Measurements from ENCODE around the gene SERINC1. TPM values are rescaled to one million over a fixed set of nuclear protein-coding genes. Genes with fewer than 3 reads are reported as not detected.
A peak's percentile ranks its signal among the peaks of the same experiment; 100 is the strongest.

Gene SERINC1
- total and polyA plus RNA-seq, 9 of the 15 experiments (the other 6 are each of a cell fraction or from before 2014, with no cell fraction given): 28.8 to 64.6 (median 39.7) TPM

DNA sequence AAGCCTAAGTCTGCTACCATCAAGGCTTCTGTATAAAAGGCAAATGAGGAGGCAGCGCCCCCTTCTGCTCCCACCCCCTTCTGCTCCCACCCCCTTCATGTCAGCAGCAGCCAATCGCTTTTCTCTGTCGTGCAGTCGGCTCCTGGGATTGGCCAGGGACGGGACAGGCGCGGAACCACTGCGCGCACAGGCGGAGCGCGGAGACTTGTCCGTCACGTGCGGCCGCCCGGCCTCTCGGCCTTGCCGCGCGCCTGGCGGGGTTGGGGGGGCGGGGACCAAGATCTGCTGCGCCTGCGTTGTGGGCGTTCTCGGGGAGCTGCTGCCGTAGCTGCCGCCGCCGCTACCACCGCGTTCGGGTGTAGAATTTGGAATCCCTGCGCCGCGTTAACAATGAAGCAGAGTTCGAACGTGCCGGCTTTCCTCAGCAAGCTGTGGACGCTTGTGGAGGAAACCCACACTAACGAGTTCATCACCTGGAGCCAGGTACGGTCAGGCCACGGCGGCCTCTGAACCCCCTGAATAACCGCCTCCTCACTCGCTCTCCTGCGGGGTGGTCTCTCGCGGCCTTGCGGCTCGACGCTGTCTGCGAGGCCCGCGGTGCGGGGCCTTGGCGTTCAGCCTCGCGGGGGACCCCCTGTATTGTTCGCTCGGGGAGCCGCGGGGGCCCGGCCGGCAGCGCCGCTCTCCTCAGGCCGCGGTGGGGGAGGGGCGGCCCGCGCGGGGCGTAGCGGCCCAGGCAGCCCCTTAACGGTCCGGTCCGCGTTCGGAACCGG lies 72.1 kb downstream of the SERINC1 start, which contains the start of gene HSF2 (continued):
- TF ChIP-seq ELF1 (tag; IDR thresholded peaks at IDR 0.05): no peak
- TF ChIP-seq, protein P1, sequence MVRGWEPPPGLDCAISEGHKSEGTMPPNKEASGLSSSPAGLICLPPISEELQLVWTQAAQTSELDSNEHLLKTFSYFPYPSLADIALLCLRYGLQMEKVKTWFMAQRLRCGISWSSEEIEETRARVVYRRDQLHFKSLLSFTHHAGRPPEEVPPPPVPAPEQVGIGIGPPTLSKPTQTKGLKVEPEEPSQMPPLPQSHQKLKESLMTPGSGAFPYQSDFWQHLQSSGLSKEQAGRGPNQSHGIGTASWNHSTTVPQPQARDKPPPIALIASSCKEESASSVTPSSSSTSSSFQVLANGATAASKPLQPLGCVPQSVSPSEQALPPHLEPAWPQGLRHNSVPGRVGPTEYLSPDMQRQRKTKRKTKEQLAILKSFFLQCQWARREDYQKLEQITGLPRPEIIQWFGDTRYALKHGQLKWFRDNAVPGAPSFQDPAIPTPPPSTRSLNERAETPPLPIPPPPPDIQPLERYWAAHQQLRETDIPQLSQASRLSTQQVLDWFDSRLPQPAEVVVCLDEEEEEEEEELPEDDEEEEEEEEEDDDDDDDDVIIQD (CRISPR knock-in tag; IDR thresholded peaks at IDR 0.05): no peak
- TF ChIP-seq ZNF311 (CRISPR knock-in tag; IDR thresholded peaks at IDR 0.05): no peak
- peak in 1 of 2 experiments; percentile 37; a peak in 1 of 4 replicates for TF ChIP-seq RCOR1 (IDR thresholded peaks at IDR 0.05; ENCODE audit: borderline replicate concordance in 1 of 2, low read depth in 2 of 2, low read length in 2 of 2)
- TF ChIP-seq POLR2AphosphoS2 (IDR thresholded peaks at IDR 0.05; ENCODE audit: low read length): no peak
- no peak for TF ChIP-seq ZNF79 (CRISPR knock-in tag; IDR thresholded peaks at IDR 0.05; ENCODE audit: low read depth)
- TF ChIP-seq SMAD2 (IDR thresholded peaks at IDR 0.05; ENCODE audit: low read depth, low read length): no peak
- TF ChIP-seq TCF3 (CRISPR knock-in tag; IDR thresholded peaks at IDR 0.05): no peak
- TF ChIP-seq SMARCE1 (IDR thresholded peaks at IDR 0.05): no peak
- no peak for TF ChIP-seq ZNF444 (CRISPR knock-in tag; IDR thresholded peaks at IDR 0.05)
- no peak for TF ChIP-seq RBM14 (IDR thresholded peaks at IDR 0.05; ENCODE audit: borderline replicate concordance, insufficient read depth, low read depth, low read length)
- peak; percentile 75 for TF ChIP-seq POLR2A (conservative IDR thresholded peaks at IDR 0.05)
- peak; percentile 46; the same call in 1 of the 2 replicates for TF ChIP-seq ZBTB7A (IDR thresholded peaks at IDR 0.05; ENCODE audit: borderline replicate concordance, control insufficient read depth, low read depth, low read length)
- no peak for TF ChIP-seq ZNF76 (CRISPR knock-in tag; IDR thresholded peaks at IDR 0.05; ENCODE audit: borderline replicate concordance)
- TF ChIP-seq ZNF143 (CRISPR knock-in tag; IDR thresholded peaks at IDR 0.05): no peak
- peak; percentile 69; the same call in 1 of the 2 replicates for TF ChIP-seq SUPT5H (IDR thresholded peaks at IDR 0.05)
- TF ChIP-seq, protein P2, sequence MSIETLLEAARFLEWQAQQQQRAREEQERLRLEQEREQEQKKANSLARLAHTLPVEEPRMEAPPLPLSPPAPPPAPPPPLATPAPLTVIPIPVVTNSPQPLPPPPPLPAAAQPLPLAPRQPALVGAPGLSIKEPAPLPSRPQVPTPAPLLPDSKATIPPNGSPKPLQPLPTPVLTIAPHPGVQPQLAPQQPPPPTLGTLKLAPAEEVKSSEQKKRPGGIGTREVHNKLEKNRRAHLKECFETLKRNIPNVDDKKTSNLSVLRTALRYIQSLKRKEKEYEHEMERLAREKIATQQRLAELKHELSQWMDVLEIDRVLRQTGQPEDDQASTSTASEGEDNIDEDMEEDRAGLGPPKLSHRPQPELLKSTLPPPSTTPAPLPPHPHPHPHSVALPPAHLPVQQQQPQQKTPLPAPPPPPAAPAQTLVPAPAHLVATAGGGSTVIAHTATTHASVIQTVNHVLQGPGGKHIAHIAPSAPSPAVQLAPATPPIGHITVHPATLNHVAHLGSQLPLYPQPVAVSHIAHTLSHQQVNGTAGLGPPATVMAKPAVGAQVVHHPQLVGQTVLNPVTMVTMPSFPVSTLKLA (conservative IDR thresholded peaks at IDR 0.05): peak; percentile 75 to 81; a peak in 3 of 4 replicates
- peak; percentile 54 for TF ChIP-seq MEIS2 (IDR thresholded peaks at IDR 0.05; ENCODE audit: partially characterized antibody)
- TF ChIP-seq, protein P3, sequence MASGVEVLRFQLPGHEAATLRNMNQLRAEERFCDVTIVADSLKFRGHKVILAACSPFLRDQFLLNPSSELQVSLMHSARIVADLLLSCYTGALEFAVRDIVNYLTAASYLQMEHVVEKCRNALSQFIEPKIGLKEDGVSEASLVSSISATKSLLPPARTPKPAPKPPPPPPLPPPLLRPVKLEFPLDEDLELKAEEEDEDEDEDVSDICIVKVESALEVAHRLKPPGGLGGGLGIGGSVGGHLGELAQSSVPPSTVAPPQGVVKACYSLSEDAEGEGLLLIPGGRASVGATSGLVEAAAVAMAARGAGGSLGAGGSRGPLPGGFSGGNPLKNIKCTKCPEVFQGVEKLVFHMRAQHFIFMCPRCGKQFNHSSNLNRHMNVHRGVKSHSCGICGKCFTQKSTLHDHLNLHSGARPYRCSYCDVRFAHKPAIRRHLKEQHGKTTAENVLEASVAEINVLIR (CRISPR knock-in tag; IDR thresholded peaks at IDR 0.05): no peak
- no peak for TF ChIP-seq SETDB1 (IDR thresholded peaks at IDR 0.05; ENCODE audit: low read length)
- no peak for TF ChIP-seq ESRRB (CRISPR knock-in tag; IDR thresholded peaks at IDR 0.05; ENCODE audit: borderline replicate concordance)
- TF ChIP-seq MTF1 (CRISPR knock-in tag; IDR thresholded peaks at IDR 0.05; ENCODE audit: borderline replicate concordance): no peak
- no peak for TF ChIP-seq ZNF766 (CRISPR knock-in tag; conservative IDR thresholded peaks at IDR 0.05)
- TF ChIP-seq WHSC1 (IDR thresholded peaks at IDR 0.05; ENCODE audit: low read length): no peak
- no peak for TF ChIP-seq ZNF778 (CRISPR knock-in tag; IDR thresholded peaks at IDR 0.05)
